Activated CD8-positive, alpha-beta memory T cell treated with anti-CD3 and anti-CD28 coated beads for 36 hours (primary cell): ENCODE data around the gene KIFC1. TPM values are rescaled to one million over a fixed set of nuclear protein-coding genes. Genes with fewer than 3 reads are reported as not detected.
"Not testable (repeated sequence)": the region's sequence is repeated elsewhere in the genome, so short reads cannot be mapped to it uniquely, and the experiment has no call there.

Experiments
- CTCF ChIA-PET: fragments of 350-600 bp; sonication (Branson Sonifier 250); formaldehyde crosslinking; loops from one replicate; lab custom pipeline; 2021; ENCODE audit warnings: antibody characterized with exemption; lab: Charles Lee
- POLR2A ChIA-PET: fragments of 350-600 bp; sonication (Branson Sonifier 250); formaldehyde crosslinking; loops from one replicate; lab custom pipeline; 2021; ENCODE audit warnings: antibody characterized with exemption; lab: Charles Lee
- total RNA-seq, 2 experiments: library from RNA; stranded (reverse); gene quantifications; one replicate each; pipeline ENCODE4 v1.2.3, GENCODE V29; 2021

The KIFC1 gene
- total RNA-seq, 2 experiments from 2014 or later = 58.6 to 63.9 TPM

GRCh38 chr6:33372526-33373123 is 19.0 kb upstream of the KIFC1 start:
- CTCF ChIA-PET = no interaction called here
- POLR2A ChIA-PET = no interaction called here

GRCh38 chr6:33373960-33374910 is 17.4 kb upstream of the KIFC1 start:
- CTCF ChIA-PET = interaction anchor here (0.7 kb wide), 1 partner anchor 29 kb away, joined by 3 read pairs; no protein-coding TSS in a partner anchor
- POLR2A ChIA-PET = interaction anchor here (1.6 kb wide), 1 partner anchor 97 kb away, joined by 5 read pairs; the partner anchor contains the start of gene B3GALT4

DNA sequence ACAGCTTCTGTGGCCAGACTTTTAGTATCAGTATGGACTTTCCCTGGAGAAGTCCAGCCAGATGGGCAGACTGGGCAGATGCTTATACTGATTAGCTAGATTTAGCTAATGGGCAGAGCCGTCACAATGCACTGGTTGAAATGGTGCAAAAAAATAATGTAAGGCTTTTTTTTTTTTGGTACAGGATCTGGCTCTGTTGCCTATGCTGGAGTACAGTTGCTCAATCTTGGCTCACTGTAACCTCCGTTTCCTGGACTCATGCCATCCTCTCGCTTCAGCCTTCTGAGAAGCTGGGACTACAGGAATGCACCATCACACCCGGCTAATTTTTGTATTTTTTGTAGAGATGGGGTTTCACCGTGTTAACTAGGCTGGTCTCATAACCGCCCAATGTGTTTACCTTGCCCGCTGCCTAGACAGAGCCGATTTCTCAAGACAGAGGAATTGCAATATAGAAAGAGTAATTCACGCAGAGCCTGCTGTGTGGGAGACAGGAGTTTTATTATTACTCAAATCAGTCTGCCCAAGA is 16.4 kb upstream of the KIFC1 start:
- ChIA-PET POLR2A (no interaction called here), CTCF (interaction anchor here (0.7 to 1.3 kb wide), 2 partner anchors 16 to 28 kb away, joined by 3 read pairs; no protein-coding TSS in a partner anchor)

DNA sequence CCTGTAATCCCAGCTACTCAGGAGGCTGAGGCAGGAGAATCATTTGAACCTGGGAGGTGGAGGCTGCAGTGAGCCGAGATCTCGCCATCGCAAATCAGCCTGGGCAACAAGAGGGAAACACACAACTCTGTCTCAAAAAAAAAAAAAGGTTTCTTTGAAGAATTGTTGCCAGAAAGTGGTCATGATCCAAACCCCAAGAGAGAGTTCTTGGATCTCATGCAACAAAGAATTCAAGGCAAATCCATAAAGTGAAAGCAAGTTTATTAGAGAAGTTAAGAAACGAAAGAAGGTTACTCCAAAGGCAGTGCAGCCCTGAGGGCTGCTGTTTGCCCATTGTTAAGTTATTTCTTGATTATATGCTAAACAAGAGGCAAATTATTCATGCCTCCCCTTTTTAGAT is 14.5 kb upstream of the KIFC1 start:
- ChIA-PET POLR2A (no interaction called here), CTCF (no interaction called here)

DNA sequence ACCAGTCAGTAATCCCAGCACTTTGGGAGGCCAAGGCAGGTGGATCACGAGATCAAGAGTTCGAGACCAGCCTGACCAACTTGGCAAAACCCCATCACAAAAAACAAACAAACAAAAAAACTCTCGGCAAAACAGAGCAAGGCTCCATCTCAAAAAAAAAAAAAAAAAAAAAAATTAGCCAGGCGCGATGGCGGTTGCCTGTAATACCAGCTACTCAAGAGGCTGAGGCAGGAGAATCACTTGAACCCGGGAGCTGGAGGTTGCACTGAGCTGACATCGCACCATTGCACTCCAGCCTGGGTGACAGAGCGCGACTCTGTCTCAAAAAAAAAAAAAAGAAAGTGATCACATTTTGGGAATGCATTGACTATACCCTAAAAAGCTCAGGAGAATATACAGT is 12.4 kb upstream of the KIFC1 start:
- POLR2A ChIA-PET, CTCF ChIA-PET: not testable (repeated sequence)

DNA sequence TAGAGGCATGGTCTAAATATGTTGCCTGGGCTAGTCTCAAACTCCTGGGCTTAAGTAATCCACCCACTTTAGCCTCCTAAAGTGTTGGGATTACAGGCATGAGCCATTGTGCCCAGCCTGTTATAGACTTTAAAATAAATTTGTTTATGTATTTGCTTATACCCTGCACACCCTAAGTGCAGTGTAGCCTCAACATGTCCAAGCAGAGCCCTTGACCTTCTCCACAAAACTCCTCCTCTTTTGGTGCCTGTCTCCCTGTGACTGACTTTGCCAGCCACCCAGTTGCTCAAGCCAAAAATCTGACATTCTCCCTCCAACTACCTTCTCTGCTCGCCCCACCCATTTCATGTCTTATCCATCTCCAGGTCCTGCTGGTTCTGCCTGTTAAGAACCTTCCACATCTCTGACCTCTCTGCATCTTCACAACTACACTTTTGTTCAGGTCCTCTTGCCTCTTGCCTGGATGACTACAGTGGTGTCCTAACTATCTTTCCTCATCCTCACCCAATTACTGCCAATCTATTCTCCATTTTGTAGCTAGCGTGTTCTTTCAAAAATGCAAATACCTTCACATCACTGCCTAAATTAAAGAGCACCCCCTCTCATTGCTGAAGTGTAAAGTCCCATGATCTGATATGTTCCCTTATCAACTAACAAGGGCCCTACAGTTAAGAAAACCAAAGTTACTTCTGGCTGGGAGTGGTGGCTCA is 11.2 kb upstream of the KIFC1 start:
- POLR2A ChIA-PET = interaction anchor here (0.6 to 0.7 kb wide), 2 partner anchors 55 to 98 kb away, joined by 3 to 4 read pairs; no protein-coding TSS in a partner anchor
- CTCF ChIA-PET = no interaction called here

GRCh38 chr6:33383427-33384185 is 8.0 kb upstream of the KIFC1 start:
- ChIA-PET POLR2A (no interaction called here), CTCF (interaction anchor here (0.7 kb wide), 1 partner anchor 950 kb away, joined by 3 read pairs; no protein-coding TSS in a partner anchor)

- POLR2A ChIA-PET = no interaction called here
- CTCF ChIA-PET = no interaction called here
These were observed 7.0 kb upstream of the KIFC1 start for GRCh38 chr6:33384581-33385020.

DNA sequence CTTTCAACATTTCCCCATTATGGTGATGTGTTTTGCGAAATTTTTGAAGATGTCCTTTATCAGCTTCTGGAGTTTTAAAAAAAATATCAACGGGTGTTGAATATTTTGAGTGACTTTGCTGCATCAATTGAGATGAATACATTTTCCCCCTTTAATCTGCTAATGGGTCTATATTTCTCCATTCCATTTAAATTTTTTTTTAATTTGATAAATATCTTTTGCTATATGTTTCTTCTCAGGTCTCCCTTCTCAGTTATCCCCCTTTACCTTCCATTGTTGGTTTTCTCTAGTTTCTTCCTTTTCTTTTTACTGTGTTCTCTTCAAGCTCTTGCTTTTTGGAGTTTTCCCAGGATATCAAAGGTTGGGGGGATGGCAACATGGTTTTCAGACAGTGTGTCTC is 1.4 kb upstream of the KIFC1 start:
- ChIA-PET POLR2A (interaction anchor here (0.7 to 1.2 kb wide), 2 partner anchors 64 to 110 kb away, joined by 3 read pairs; partner anchors contain the start of gene ZBTB9), CTCF (interaction anchor here (0.9 to 1.7 kb wide), 5 partner anchors 36 to 173 kb away, joined by 3 to 9 read pairs (median 4); no protein-coding TSS in a partner anchor)

DNA sequence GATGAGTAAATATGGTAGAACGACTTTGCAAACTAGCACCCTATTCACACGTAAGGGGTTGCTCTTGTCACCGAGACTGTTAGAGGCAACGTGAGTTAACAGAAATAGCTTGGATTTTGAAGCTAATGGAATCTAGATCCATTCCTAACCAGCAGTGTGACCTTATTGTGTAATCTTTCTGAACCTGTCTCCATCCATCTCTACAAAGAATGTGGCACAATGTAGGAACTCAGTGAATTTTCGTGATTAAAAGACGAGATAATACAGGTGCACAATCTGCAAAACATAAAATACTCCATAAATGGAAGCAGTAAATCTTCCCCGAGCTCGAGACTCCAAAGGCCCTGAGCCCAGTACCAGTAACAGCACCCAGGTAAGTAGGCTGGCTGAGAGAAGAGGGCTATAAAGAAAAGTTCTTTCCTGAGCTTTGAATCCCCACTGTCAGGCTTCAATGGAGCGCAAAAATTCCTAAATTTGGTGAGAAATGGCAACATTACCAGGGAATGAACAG is 801 bp upstream of the KIFC1 start:
- ChIA-PET CTCF (interaction anchor here (0.6 to 1.7 kb wide), 13 partner anchors 15 to 173 kb away, joined by 3 to 9 read pairs (median 3); partner anchors contain the start of gene ZBTB9), POLR2A (interaction anchor here (0.7 to 1.2 kb wide), 4 partner anchors 35 to 222 kb away, joined by 3 to 4 read pairs (median 4); partner anchors contain the start of gene ZBTB9)

DNA sequence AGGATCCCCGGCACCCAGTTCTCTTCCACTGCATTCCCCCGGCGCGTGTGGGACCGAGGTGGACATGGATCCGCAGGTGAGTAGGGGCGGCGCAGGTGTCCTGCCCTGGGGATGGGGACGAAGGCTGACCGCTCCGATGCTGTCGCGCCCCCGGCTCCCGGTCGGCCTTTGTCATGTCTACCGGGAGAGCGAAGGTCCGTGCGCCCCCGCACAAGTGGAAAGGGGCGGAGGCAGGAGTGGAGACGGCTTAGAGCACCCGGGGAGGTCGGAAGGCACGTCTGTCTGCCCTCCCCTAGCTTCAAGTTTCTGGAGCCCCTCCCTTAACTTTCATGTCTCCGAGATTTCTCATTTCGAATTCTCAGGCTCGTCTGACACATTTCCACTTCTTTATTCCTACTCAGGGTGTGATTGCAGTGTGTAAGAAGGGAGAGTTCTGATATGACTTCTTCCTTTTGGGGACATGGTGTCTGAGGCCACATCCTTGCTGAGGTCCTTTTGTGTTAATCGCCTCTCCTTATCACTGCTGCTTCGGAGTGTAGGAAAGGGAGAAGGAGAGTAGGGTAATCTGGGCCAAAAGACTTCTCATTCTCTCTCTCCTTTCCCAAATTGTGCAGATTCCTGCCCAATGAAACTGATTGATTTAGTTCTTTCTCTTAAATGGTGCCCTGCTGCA is 435 bp downstream of the KIFC1 start:
- CTCF ChIA-PET = interaction anchor here (0.6 to 1.3 kb wide), 2 partner anchors 25 to 32 kb away, joined by 3 to 4 read pairs; no protein-coding TSS in a partner anchor
- POLR2A ChIA-PET = interaction anchor here (1.0 to 1.3 kb wide), 5 partner anchors 18 to 179 kb away, joined by 3 to 6 read pairs (median 3); no protein-coding TSS in a partner anchor

DNA sequence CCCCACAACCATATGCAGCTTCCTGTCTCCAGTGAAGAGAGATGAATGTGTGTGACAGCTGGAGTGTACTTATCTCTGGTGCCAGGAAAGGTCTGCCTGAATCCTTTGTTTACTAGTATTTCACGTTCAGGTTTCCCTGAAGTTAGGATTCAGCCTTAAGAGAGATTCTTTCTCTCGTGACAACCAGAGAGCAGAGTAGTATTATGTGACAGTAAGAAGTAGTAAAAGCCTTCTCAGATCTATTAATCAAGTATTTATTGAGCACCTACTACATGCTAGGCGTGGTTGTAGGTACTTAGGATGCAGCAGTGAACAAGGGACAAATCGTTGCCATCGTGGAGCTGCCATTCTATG is 949 bp downstream of the KIFC1 start:
- POLR2A ChIA-PET = interaction anchor here (1.0 to 1.3 kb wide), 5 partner anchors 17 to 178 kb away, joined by 3 to 6 read pairs (median 3); no protein-coding TSS in a partner anchor

DNA sequence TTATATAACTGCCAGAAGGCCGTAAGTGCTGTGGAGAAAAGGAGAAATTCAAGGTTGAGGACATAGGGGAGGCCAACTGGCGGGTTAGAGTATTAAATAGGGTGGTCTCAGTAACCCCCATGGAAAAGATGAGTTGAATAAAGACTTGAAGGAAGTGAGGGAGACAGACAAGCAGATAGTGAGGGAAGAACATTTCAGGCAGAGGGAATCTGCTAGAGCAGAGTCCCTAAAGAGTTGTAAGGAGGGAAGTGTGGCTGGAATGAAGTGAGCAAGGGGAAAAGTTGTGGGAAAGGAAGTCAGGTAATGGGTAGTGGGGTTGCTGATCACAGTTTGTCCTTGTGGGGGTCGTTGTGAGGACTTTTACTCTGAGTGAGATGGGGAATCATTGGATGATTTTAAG is 1.4 kb downstream of the KIFC1 start:
- CTCF ChIA-PET = interaction anchor here (1.3 kb wide), 1 partner anchor 31 kb away, joined by 4 read pairs; no protein-coding TSS in a partner anchor
- POLR2A ChIA-PET = interaction anchor here (1.3 kb wide), 1 partner anchor 178 kb away, joined by 3 read pairs; no protein-coding TSS in a partner anchor

More for the DNA sequence above, 949 bp downstream of the KIFC1 start:
- CTCF ChIA-PET = interaction anchor here (1.3 kb wide), 1 partner anchor 32 kb away, joined by 4 read pairs; no protein-coding TSS in a partner anchor

DNA sequence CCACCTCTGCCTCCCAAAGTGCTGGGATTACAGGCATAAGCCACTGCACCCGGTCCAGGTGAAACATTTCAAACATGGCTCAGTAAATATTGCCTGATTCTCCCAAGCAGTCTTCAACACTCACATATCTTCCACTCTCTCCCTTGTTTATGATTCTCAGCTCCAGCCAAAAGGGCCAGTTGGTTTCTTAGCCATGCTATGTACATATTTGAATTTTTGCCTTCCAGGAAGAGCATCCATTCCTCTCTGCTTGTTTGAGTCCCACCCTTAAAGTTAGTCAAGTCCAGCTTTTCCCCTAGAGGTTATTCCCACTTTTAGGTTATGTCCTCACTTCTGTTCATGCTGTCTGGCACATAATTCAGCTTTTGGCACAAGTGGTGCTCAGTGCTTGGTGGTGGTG is 5.9 kb downstream of the KIFC1 start:
- ChIA-PET CTCF (interaction anchor here (0.7 to 1.0 kb wide), 3 partner anchors 54 to 245 kb away, joined by 3 to 4 read pairs (median 3); no protein-coding TSS in a partner anchor), POLR2A (no interaction called here)

GRCh38 chr6:33398601-33399000 is 7.0 kb downstream of the KIFC1 start:
- CTCF ChIA-PET, POLR2A ChIA-PET: not testable (repeated sequence)

- POLR2A ChIA-PET, CTCF ChIA-PET: not testable (repeated sequence)
These were observed 8.3 kb downstream of the KIFC1 start for GRCh38 chr6:33399881-33400280.

DNA sequence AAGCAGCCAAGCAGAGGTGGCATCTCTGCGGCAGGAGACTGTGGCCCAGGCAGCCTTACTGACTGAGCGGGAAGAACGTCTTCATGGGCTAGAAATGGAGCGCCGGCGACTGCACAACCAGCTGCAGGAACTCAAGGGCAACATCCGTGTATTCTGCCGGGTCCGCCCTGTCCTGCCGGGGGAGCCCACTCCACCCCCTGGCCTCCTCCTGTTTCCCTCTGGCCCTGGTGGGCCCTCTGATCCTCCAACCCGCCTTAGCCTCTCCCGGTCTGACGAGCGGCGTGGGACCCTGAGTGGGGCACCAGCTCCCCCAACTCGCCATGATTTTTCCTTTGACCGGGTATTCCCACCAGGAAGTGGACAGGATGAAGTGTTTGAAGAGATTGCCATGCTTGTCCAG is 13.3 kb downstream of the KIFC1 start:
- CTCF ChIA-PET = no interaction called here
- POLR2A ChIA-PET = no interaction called here
